ENCODE measurements around the gene MYZAP. TPM values are rescaled to one million over a fixed set of nuclear protein-coding genes. Genes with fewer than 3 reads are reported as not detected.

Gene MYZAP
- total RNA-seq, 1 experiment from 2014 or later, result 0.63 TPM

GRCh38 chr15:57599296-57599810 lies 7.6 kb downstream of the MYZAP start:
- Histone ChIP-seq H2AK5ac (ENCODE audit: insufficient read length, low read length) (no peak overlapping the region), H3K23me2 (ENCODE audit: insufficient read length, low read depth, low read length, poor library complexity, severe bottlenecking) (no peaks in the 10 kb centered on the region), H3K14ac (ENCODE audit: insufficient read depth, low read length) (no peak overlapping the region), H4K91ac (ENCODE audit: insufficient read length, low read depth, low read length) (no peak overlapping the region), H3K27me3 (ENCODE audit: insufficient read depth, low read length) (no peaks in the 10 kb centered on the region), H2BK12ac (ENCODE audit: insufficient read length, low read depth, low read length) (no peak overlapping the region), H3K23ac (ENCODE audit: insufficient read length, low read depth, low read length) (no peak overlapping the region), H2AFZ (ENCODE audit: low read length) (no peak overlapping the region), H2BK120ac (ENCODE audit: low read depth, low read length, poor library complexity, severe bottlenecking) (no peak overlapping the region), H3K18ac (ENCODE audit: insufficient read length, low read depth, low read length) (no peak overlapping the region), H2BK15ac (ENCODE audit: low read depth, low read length) (no peak overlapping the region), H3K4ac (ENCODE audit: low read depth, low read length) (no peak overlapping the region), H3K4me2 (ENCODE audit: insufficient read depth, insufficient read length, low read length) (no peak overlapping the region), H3K56ac (ENCODE audit: insufficient read length, low read depth, low read length) (no peak overlapping the region), H3K4me1 (ENCODE audit: insufficient read depth, low read length) (no peaks in the 10 kb centered on the region; the same call in 1 of the 2 replicates), H4K8ac (replicated peaks; ENCODE audit: insufficient read length, low read depth, low read length) (no peak overlapping the region), H2BK20ac (ENCODE audit: low read depth, low read length, poor library complexity, severe bottlenecking) (no peak overlapping the region), H4K5ac (ENCODE audit: insufficient read length, low read depth, low read length) (no peak overlapping the region), H3K79me1 (ENCODE audit: insufficient read depth, low read depth, low read length, poor library complexity, severe bottlenecking) (no peaks in the 10 kb centered on the region), H3K79me2 (ENCODE audit: insufficient read depth, low read length) (no peaks in the 10 kb centered on the region), H3K27ac (ENCODE audit: insufficient read length, low read depth, low read length) (no peak overlapping the region), H2BK5ac (ENCODE audit: insufficient read length, low read length) (no peak overlapping the region), H3K9ac (ENCODE audit: extremely low read depth, insufficient read length, low read length) (no peak overlapping the region), H3K9me3 (ENCODE audit: control insufficient read depth, low read depth, low read length) (no peaks in the 10 kb centered on the region), H4K20me1 (ENCODE audit: control insufficient read depth, insufficient read depth, insufficient read length) (no peaks in the 10 kb centered on the region), H3T11ph (ENCODE audit: low read length) (no peak overlapping the region)
- Mint-ChIP-seq H3K4me3 (no peak overlapping the region), H3K27me3 (ENCODE audit: low read depth) (peaks cover 5% of the 10 kb centered on the region), H3K36me3 (ENCODE audit: insufficient read depth in 1 of 3, low read depth in 3 of 3) (no peaks in the 10 kb centered on the region), H3K9me3 (no peaks in the 10 kb centered on the region), H3K27ac (no peak overlapping the region; a peak in 1 of 7 replicates), H3K4me1 (peaks cover 7 to 12% of the 10 kb centered on the region in 2 experiments)
- WGBS (ENCODE audit: extremely low coverage, insufficient read length, low lambda C conversion rate), result no CpG with 5 or more reads among the region's 10 CpGs
- TF ChIP-seq CTCF (conservative IDR thresholded peaks at IDR 0.05), result no peak
- DNase-seq, result no peak
